ENCODE data around the gene CDK5RAP1. TPM values are rescaled to one million over a fixed set of nuclear protein-coding genes. Genes with fewer than 3 reads are reported as not detected.

Gene CDK5RAP1
- polyA plus RNA-seq, 10 donors, result 16.9 to 28.1 (median 21.7) TPM

DNA sequence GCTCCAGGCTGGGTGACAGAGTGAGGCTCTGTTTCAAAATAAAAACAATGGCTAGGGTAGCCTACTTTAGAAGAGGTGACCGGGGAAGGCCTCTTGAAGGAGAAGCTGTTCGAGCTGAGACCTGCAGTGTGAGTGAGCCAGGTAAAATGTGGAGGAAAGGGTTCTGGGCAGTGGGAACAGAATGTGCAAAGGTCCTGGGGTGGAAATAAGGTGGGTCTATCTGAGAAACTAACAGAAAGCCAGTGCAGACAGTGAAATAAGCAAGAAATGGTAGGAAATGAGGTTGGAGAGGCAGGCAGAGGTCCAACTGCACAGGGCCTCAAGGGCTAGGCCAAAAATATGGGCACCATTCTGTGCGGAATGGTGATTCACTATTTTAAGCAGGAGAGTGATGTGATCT lies 64.9 kb downstream of the CDK5RAP1 start:
- DNase-seq, result no peak

- DNase-seq, result no peak
These were observed 67.2 kb downstream of the CDK5RAP1 start for GRCh38 chr20:33334111-33334510.

DNA sequence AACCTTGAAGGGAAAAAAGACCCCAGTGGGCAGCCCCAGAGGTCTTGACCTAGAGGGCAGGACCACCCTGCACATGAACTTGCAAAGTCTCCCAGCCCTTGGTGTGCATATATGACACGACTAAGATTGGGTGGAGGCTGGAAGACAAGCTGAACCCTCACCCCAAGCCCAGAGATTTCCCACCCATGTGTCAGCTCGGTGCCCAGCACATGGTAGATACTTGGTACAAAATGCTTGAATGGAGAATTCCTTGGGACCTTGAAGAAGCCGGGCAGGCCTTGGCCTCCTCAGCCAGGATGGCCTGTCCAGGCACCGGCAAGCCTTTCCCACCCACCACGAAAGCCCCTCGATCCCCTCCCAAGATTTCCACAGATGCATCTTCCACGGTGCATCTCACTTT lies 67.7 kb downstream of the CDK5RAP1 start:
- DNase-seq, result no peak

GRCh38 chr20:33332905-33333456 lies 68.3 kb downstream of the CDK5RAP1 start:
- DNase-seq, result no peak

DNA sequence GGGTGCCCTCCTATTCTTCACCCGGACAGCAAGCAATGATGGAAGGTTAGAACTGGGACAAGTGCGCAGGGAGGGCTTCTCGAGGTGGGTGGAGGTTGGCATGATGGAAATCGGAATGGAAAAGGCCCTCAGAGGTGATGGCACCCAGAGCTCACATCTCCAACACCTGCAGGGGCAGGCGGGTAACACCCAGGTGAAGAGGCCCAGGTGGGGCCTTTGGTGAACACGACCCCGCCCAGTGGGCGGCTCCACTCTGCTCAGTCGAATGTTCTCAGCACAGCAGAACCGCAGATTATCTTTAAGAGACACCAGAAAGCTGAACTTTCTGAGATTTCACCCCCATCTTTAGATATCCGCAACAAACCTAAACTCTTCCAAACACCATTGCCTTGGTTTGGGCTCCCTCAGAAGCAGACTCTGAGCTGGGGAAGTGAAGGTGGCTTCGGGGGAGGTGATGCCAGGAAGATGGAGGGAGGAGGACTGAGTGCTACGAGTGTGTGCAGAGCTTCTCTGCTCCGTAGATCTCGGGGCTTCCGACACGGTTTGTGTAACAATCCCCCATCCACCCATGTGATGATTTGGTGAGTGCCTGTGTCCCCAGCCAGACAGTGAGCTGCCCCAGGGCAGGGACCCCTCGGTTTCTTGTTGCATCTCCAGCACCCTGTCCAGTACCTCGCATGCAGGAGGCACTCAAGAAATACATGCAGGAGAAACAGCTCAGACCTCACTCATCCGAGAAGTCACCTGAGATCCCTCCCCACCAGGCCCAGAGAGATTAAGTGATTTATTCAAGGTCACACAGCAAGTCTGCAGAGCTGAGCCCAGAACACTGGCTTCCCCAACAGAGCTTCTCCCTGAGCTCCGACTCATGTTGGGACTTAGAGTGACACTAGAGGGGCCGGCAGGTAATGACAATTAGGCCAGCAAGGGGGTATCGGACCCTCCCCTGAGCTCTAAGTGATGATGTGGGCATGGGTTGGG lies 72.9 kb downstream of the CDK5RAP1 start:
- no peak for DNase-seq

GRCh38 chr20:33325350-33325749 lies 76.0 kb downstream of the CDK5RAP1 start:
- no peak for DNase-seq

- no peak for DNase-seq
These were observed 78.1 kb downstream of the CDK5RAP1 start for GRCh38 chr20:33323236-33323635.

GRCh38 chr20:33322456-33322855 lies 78.9 kb downstream of the CDK5RAP1 start:
- no peak for DNase-seq

- no peak for DNase-seq
These were observed 81.3 kb downstream of the CDK5RAP1 start for GRCh38 chr20:33320006-33320405.

DNA sequence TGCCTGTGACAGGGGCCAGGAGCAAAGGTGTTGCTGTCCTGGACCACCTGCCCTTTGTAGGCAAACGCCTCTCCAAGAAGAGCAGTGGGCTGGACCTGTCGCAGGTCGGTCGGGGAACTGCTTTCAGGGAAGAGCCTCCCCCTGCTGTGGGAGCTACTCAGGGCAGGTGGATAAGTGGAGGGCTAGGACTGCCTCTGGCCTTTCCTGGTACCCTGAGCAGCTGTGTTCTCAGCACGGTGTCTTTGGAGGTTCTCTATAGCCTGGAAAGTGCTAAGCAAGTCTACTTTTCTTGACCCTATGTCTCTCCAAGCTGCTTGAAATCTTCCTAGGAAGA lies 83.3 kb downstream of the CDK5RAP1 start:
- no peak for DNase-seq

DNA sequence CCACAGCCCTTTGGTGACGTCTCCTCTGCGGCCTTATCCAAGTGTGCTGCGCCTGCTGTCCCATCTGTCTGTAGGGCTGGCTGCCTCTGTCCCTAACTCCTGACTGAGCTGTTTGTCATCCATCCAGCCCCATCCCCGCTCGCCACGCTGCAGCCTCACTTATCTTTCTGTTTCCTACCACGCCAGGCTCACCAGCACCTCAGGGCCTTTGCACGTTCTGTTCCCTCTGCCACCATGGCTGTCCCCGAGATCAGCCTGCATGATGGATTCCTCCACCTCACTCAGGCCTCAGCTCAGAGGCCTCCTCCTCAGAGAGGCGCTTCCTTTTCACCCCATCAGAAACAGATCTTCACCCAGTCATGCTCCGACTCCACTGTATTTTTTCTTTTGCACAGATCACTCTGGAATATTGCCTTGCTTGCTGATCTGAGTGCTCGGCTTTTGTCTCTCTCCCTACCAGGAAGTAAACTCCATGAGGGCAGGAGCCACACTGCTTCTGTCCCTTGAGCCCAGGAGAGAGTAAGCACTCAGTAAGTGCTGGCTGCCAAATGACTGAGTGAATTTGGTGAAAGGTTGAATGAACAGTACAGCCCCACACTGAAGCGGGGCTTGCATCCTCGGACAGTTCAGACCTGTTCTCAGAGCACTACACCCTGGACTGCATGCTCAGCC lies 83.8 kb downstream of the CDK5RAP1 start:
- no peak for DNase-seq

DNA sequence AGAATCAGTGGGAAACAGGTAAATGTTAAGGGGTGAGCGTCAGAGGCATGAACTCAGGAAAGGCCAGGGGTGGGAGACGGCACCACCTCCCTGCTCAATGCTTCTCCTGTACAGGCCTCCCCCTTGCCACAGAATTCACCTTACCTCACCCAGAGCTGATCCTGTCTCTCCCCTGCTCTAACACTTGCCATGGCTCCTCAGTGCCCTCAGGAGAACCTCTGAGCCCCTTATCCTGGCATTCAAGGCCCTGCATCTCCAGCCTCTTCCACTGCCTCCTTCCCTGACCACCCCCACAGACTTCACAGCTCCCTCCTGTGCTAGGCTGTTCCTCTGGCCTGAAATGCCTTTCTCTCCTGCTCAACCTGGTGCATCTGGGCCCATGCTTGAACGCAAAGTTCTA lies 84.4 kb downstream of the CDK5RAP1 start:
- DNase-seq, result no peak

- DNase-seq, result no peak
These were observed 85.0 kb downstream of the CDK5RAP1 start for GRCh38 chr20:33316343-33316742.

GRCh38 chr20:33313686-33314314 lies 87.5 kb downstream of the CDK5RAP1 start:
- DNase-seq, result no peak

DNA sequence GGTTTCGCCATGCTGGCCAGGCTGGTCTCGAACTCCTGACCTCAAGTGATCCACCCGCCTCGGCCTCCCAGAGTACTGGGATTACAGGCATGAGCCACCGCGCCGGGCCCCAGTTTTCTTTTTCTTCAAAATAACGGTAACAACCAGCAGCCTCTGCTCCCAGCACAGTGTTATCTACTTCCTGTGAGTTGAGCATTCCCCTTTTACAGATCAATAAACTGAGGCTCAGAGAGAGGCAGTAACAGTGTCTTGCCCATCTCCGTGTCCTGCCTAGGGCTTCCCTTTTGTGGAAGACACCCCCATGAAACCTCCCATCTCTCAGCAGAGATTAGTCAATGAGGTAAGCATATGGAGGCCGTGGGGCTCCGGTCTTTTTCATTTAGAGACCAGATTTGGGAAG lies 88.7 kb downstream of the CDK5RAP1 start:
- DNase-seq, result no peak

- no peak for DNase-seq
These were observed 89.3 kb downstream of the CDK5RAP1 start for GRCh38 chr20:33311996-33312395.

- DNase-seq, result no peak
These were observed 90.3 kb downstream of the CDK5RAP1 start for GRCh38 chr20:33311011-33311410.

DNA sequence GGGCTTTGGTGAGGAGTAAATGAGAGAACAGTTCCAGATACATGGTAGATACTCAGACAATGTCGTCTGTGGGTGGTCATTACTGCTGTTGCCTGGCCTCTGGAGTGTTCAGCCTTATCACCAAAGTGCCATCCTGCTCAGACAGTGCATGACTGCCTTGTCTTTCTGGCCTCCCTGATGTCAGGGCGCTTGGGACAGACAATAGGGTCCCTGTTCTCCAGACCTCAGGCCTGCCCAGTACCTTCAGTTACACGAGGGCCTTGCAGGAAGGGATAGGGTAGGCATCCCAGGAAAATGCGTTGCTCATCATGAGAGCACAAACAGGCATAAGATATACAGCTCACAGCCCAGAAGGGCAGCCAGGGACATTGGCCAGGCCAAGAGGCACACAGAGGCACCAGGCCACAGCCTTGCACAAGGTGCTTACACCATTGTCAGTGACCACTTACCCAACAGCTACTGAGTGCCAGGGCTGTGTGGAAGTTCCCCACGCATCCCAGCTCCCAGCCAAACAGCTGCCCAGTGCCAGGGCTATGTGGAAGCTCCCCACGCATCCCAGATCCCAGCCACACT lies 90.9 kb downstream of the CDK5RAP1 start:
- no peak for DNase-seq

DNA sequence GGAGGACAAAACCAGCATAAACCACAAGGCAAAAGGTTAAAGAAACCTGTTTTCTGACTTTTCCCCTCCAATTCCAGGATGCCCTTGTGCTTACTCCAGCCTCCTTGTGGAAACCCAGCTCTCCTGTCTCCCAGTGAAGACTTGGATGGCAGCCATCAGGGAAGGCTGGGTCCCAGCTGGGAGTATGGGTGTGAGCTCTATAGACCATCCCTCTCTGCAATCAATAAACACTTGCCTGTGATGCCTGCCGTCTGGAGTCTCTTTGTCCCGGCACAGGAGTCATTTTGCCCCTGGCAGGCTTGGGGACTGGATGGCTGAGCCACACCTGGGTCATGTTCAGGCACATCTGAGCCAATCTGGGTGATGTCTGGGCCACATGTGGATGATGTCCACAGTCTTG lies 91.7 kb downstream of the CDK5RAP1 start:
- DNase-seq, result no peak

Measured in muscle of back (tissue), 11 donors.